SIG-M5 (cell line): ENCODE data around the gene KPNB1.
A peak's percentile ranks its signal among the peaks of the same experiment; 100 is the strongest.

Experiments used
- DNase-seq: peaks from one replicate; lab custom pipeline; 2025; lab: John Stamatoyannopoulos, UW

The KPNB1 gene

GRCh38 chr17:47636273-47637030 lies 13.3 kb upstream of the KPNB1 start:
- DNase-seq = no peak

GRCh38 chr17:47638903-47639302 lies 10.8 kb upstream of the KPNB1 start:
- DNase-seq = no peak

DNA sequence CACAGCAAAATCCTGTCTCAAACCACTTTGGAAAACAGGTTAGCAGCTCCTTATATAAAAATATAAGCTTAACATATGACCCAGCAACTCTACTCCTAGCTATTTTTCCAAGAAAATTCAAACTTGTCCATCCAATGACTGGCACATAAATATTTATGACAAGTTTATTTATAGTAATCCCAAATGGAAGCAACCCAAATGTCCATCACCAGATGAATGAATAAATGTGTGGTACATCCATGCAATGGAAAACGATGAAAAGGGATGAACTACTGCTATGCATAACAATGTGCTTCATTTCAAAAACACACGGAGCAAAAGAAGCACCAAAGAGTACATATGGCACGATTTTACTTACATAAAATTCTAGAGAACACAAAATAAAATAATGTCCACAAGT lies 9.6 kb upstream of the KPNB1 start:
- no peak for DNase-seq

DNA sequence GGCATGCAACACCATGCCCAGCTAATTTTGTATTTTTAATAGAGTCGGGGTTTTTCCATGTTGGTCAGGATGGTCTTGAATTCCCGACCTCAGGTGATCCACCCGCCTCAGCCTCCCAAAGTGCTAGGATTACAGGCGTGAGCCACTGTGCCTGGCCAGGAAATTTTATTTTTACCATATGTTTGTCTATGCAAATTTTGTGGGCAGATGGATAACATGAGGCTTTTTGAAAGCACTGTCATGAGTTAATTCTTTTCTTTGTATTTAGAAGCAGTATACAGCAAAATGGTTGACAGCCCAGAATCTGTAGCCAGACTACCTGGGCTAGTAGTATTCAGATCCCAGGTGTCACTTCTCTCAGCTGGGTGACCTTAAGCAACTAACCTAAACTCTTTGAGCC lies 8.5 kb upstream of the KPNB1 start:
- no peak for DNase-seq

- no peak for DNase-seq
These were observed 6.6 kb upstream of the KPNB1 start for GRCh38 chr17:47643116-47643515.

DNA sequence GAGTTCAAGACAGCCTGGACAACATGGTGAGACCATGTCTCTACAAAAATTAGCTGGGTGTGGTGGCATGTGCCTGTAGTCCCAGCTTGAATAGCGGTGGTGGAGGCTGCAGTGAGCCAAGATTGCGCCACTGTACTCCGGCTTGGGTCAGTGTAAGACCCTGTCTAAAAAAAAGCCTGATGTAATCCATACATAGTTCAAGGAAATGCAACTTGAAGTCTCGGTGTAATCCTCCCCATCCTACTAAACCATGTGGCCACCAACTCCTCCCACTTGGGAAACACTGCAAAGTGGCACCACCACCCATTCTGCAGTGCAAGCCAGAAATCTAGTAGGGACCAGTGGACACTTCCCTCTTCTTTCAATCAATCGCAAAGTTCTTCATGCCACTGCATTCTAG lies 5.4 kb upstream of the KPNB1 start:
- DNase-seq = no peak

DNA sequence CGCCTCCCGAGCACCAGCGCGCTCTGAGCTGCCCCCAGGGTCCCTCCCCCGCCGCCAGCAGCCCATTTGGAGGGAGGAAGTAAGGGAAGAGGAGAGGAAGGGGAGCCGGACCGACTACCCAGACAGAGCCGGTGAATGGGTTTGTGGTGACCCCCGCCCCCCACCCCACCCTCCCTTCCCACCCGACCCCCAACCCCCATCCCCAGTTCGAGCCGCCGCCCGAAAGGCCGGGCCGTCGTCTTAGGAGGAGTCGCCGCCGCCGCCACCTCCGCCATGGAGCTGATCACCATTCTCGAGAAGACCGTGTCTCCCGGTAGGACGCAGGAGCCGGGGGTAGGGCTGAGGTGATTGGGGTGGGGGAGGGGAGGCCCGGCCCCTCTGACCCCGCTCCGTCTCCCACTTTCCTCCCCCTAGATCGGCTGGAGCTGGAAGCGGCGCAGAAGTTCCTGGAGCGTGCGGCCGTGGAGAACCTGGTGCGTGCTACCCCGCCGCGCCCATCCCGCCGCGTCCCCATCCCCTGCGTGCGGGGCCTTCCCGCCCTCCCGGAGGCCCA lies 329 bp downstream of the KPNB1 start:
- no peak for DNase-seq

GRCh38 chr17:47650525-47651522 lies 1.1 kb downstream of the KPNB1 start:
- DNase-seq = peak; percentile 74

- no peak for DNase-seq
These were observed 2.0 kb downstream of the KPNB1 start for GRCh38 chr17:47651704-47652103.

DNA sequence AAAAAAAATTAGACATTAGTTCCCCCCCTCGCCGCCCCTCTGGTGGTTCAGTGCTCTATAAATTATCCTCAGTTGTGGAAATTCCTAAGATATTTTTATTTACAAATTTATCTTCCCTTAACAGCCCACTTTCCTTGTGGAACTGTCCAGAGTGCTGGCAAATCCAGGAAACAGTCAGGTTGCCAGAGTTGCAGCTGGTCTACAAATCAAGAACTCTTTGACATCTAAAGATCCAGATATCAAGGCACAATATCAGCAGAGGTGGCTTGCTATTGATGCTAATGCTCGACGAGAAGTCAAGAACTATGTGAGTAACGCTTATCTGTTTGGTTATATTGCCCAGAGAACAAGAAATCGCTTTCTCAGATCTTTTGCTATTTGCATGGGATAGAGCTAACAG lies 2.9 kb downstream of the KPNB1 start:
- DNase-seq = no peak

DNA sequence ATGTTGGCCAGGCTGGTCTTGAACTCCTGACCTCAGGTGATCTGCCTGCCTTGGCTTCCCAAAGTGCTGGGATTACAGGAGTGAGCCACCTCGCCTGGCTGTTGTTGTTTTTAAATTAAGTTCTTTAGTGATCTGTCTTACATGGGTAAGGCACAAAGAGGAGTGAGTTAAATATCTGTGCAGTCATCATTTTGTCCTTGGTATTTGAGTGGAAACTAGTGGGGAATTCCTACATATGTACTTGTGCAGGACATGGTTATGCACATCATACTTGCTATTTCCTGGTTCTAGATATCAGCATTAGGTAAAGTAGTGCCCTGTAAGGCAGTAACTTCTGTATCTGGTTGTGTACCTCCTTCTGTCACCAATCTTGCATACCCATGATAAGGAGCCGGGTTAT lies 3.7 kb downstream of the KPNB1 start:
- DNase-seq = no peak

- no peak for DNase-seq
These were observed 5.3 kb downstream of the KPNB1 start for GRCh38 chr17:47654991-47655390.

- DNase-seq = peak; percentile 43
These were observed 10.4 kb downstream of the KPNB1 start for GRCh38 chr17:47660064-47660492.

GRCh38 chr17:47663912-47664623 lies 14.3 kb downstream of the KPNB1 start:
- DNase-seq = no peak

- no peak for DNase-seq
These were observed 14.9 kb downstream of the KPNB1 start for GRCh38 chr17:47664624-47664941.

GRCh38 chr17:47665655-47666054 lies 15.9 kb downstream of the KPNB1 start:
- DNase-seq = no peak

DNA sequence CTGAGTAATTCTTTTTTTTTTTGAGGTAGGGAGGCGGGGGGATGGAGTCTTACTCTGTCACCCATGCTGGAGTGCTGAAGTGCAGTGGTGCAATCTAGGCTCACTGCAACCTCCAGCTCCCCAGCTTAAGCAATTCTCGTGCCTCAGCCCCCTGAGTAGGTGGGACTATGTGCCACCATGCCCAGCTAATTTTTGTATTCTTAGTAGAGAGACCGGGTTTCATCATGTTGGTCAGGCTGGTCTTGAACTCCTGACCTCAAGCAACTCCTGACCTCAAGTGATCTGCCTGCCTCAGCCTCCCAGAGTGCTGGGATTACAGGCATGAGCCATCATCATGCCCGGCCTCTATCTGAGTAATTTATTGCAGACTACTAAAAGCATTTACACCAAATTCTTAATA lies 19.4 kb downstream of the KPNB1 start:
- no peak for DNase-seq

DNA sequence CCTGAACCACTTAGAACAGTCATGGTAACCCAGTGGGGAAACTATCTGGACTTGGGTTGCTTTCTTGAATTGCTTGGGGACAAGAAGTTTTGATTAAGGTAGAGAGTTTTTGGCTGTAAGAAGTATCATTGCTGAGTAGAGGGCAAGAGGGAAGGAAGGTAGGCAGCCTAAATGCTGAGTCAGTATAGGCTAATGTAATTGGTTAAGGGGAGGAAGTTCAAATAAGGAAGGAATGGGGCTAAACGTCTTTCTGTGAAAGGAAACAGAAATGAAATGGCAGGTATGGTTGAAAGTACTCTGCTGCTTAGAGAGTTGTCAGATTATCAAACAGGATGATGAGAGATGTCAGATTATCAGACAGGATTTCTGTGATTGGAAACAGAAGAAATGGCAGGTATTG lies 20.3 kb downstream of the KPNB1 start:
- no peak for DNase-seq

DNA sequence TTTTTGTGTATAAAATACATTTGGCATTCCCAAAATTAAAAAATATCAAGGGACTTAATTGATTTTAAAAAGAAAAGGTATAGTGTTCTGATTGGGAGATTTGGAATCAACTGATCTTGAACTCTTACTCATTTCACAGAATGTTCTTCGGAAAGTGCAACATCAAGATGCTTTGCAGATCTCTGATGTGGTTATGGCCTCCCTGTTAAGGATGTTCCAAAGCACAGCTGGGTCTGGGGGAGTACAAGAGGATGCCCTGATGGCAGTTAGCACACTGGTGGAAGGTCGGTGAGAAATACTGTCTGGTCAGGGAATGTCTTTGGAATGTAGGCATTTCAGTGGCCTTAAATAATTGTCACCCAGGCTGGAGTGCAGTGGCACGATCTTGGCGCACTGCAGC lies 24.8 kb downstream of the KPNB1 start:
- no peak for DNase-seq

DNA sequence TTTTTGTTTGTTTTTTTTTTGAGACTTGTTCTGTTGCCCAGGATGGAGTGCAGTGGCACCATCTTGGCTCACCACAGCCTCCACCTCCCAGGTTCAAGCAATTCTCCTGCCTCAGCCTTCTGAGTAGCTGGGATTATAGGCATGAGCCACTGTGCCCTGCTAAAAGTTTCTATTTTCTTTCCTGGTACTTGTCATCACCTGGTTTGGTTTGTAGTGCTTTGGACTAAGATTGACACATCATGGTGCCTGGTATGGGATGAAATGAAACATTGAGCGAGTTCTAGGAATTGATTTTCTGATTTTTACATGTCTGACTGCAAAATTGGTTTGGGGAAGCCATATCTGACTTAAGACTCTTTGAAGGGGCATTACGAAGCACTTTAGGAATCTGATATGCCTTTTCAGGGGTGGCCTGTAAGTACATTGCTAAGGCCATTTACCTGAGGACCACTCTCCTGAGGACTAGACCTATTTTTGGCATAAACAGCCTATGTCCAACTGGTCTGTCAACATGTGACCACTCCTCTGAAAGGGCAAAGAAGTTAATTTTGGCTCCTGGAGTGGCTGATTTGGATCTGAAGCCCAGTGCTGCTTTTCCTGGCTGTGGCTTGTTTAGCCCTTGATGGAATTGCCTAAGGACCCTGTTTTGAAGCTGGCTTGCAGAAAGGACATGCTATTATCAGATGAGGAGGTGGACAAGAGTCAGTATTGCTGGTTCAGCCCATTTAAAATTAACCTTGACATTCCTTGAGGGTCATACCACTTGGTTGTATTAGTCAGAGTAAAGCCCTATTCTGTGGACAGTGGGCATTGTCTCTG lies 25.9 kb downstream of the KPNB1 start:
- DNase-seq = no peak

DNA sequence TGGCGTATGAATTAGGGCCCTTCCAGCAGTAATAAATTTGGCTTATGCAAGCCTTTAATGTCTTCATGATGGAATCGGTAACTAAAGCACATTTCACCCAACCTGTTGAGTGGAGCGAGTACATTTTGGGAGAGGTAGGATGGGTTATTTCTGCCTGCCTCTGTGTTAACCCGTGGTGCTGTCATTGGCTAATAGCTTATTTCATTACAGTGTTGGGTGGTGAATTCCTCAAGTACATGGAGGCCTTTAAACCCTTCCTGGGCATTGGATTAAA lies 26.4 kb downstream of the KPNB1 start:
- no peak for DNase-seq
